SU-DHL-6 (cell line): ENCODE data around the gene CD1C.

Experiments used
- H2AFZ ChIP-seq: fragments of 200-600 bp; sonication (generic); 2 replicates; pipeline ENCODE4 v1.6.1; 2014; ENCODE audit warnings: low read depth, mild to moderate bottlenecking, moderate library complexity, mixed read lengths, antibody characterized with exemption, low read length; ENCODE audit not compliant: severe bottlenecking
- H3F3A ChIP-seq: fragments of 200-600 bp; shearing (Covaris generic); 2 replicates; pipeline ENCODE4 v1.6.0; 2016; ENCODE audit warnings: antibody characterized with exemption, mild to moderate bottlenecking; ENCODE audit not compliant: insufficient read depth
- H3K27ac ChIP-seq: fragments of 200-600 bp; sonication (generic); 2 replicates; pipeline ENCODE4 v1.5.1; 2016; ENCODE audit warnings: low read depth, mild to moderate bottlenecking, low read length, moderate library complexity, mixed read lengths
- H3K27me3 ChIP-seq: fragments of 200-600 bp; sonication (generic), shearing (Covaris generic); 2 replicates; pipeline ENCODE4 v1.6.0; 2014; ENCODE audit warnings: mild to moderate bottlenecking, low read length
- H3K36me3 ChIP-seq: fragments of 200-600 bp; sonication (generic); 2 replicates; pipeline ENCODE4 v1.6.1; 2014; ENCODE audit warnings: mild to moderate bottlenecking, low read length, mixed read lengths
- H3K4me2 ChIP-seq: fragments of 300-600, 200-600 bp; shearing (Covaris generic), sonication (generic); 2 replicates; pipeline ENCODE4 v1.6.0; 2014; ENCODE audit warnings: low read length, low read depth, mild to moderate bottlenecking; ENCODE audit not compliant: poor library complexity, severe bottlenecking
- H3K4me3 ChIP-seq: fragments of 200-600 bp; sonication (generic); 2 replicates; pipeline ENCODE4 v1.5.1; 2014; ENCODE audit warnings: antibody characterized with exemption, low read length, mild to moderate bottlenecking, mixed read lengths; ENCODE audit not compliant: insufficient read depth, poor library complexity, severe bottlenecking
- H3K79me2 ChIP-seq: fragments of 200-600 bp; sonication (generic); 2 replicates; pipeline ENCODE4 v1.6.1; 2014; ENCODE audit warnings: mild to moderate bottlenecking, low read length, moderate library complexity; ENCODE audit not compliant: insufficient read depth
- H3K9ac ChIP-seq: fragments of 200-600 bp; sonication (generic); 2 replicates; pipeline ENCODE4 v1.7.0; 2014; ENCODE audit warnings: mild to moderate bottlenecking, low read length
- H3K9me2 ChIP-seq: fragments of 200-600 bp; sonication (generic); replicated peaks from 2 replicates; pipeline ENCODE4 v1.6.1; 2014; ENCODE audit warnings: low read length; ENCODE audit not compliant: insufficient read depth
- H3K9me3 ChIP-seq: fragments of 200-600 bp; sonication (generic); 2 replicates; pipeline ENCODE4 v1.6.1; 2014; ENCODE audit warnings: low read length, mixed read lengths; ENCODE audit not compliant: insufficient read depth
- H4K20me1 ChIP-seq: fragments of 200-600 bp; sonication (generic); 2 replicates; pipeline ENCODE4 v1.6.1; 2014; ENCODE audit warnings: low read depth, mild to moderate bottlenecking, antibody characterized with exemption, low read length, moderate library complexity, mixed read lengths
- EZH2phosphoT487 ChIP-seq: fragments of 200-600 bp; sonication (generic), shearing (Covaris generic); conservative IDR thresholded peaks from 2 replicates; pipeline ENCODE4 v1.6.1; 2018; ENCODE audit warnings: mild to moderate bottlenecking, antibody characterized with exemption, low read length, moderate library complexity, mixed read lengths
- TF ChIP-seq, protein P1 (sequence below): fragments of 200-600 bp; sonication (generic); IDR thresholded peaks from one replicate; pipeline ENCODE4 v1.5.1; 2017; ENCODE audit warnings: antibody characterized with exemption, mild to moderate bottlenecking, low read length, moderate library complexity; ENCODE audit not compliant: insufficient read depth, poor library complexity, severe bottlenecking

The CD1C gene

DNA sequence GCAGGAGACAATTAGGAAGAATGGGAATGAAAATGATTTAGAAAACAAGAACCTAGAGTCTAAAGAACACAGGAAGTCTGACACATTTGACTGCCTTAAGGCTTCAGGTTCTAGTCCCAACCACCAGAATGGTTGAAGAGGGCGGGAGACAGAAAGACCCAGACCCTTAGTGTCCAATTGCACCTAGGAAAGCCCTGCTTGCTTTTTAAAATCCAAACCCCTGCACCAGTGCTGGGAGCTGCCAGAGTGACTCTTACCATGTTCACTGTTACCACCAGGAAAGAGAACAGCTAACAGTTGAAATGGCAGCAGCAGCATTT lies 41.3 kb downstream of the CD1C start:
- Histone ChIP-seq H3K4me3 (no peak overlapping the region), H3F3A (no peaks in the 10 kb centered on the region), H4K20me1 (no peaks in the 10 kb centered on the region), H3K9me3 (no peaks in the 10 kb centered on the region), H3K4me2 (no peak overlapping the region), H2AFZ (no peak overlapping the region), H3K9me2 (no peaks in the 10 kb centered on the region), H3K36me3 (no peaks in the 10 kb centered on the region), H3K79me2 (no peaks in the 10 kb centered on the region), H3K27me3 (no peaks in the 10 kb centered on the region), H3K27ac (no peak overlapping the region), H3K9ac (no peak overlapping the region)
- TF ChIP-seq, protein P1, sequence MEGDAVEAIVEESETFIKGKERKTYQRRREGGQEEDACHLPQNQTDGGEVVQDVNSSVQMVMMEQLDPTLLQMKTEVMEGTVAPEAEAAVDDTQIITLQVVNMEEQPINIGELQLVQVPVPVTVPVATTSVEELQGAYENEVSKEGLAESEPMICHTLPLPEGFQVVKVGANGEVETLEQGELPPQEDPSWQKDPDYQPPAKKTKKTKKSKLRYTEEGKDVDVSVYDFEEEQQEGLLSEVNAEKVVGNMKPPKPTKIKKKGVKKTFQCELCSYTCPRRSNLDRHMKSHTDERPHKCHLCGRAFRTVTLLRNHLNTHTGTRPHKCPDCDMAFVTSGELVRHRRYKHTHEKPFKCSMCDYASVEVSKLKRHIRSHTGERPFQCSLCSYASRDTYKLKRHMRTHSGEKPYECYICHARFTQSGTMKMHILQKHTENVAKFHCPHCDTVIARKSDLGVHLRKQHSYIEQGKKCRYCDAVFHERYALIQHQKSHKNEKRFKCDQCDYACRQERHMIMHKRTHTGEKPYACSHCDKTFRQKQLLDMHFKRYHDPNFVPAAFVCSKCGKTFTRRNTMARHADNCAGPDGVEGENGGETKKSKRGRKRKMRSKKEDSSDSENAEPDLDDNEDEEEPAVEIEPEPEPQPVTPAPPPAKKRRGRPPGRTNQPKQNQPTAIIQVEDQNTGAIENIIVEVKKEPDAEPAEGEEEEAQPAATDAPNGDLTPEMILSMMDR, result no peak
- TF ChIP-seq EZH2phosphoT487, result no peak

DNA sequence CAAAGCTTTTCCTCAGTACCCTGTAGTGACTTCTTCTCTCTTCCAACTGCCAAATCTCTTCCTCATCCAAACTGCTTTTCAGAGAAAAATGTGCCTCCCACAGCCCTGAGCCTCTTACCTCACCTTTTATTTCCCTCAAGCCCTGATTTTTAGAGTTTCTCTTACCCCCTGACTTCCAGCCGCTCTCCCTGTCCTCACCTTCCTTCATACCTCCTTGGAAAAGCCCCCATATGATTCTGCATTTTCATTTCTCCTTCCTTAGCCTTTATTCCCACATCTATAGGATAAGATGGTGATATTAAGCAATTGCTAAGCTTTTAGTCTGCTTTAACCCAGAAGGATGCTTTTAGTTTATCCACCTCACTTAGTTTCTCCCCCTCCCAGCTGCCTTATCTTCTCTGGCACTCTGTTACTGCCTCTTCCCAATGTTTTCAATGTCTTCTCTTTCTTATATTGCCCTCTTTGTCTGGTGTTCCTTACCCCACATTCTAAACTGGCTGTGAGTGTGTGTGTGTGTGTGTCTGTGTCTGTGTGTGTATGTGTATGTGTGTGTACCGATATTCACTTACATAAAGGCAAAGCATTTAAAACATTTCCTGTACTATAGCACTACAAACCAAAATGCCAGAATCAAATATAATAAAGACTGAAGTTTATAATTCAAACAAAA lies 41.9 kb downstream of the CD1C start, which contains the start of gene CD1B:
Gene CD1B, minus strand, starts transcription at position 51 of the 670 bp plus-strand sequence. CDS start 108 bp downstream, outside the sequence.
- Histone ChIP-seq H3K27me3 (no peaks in the 10 kb centered on the region), H3F3A (no peaks in the 10 kb centered on the region), H3K4me2 (no peak within 1 kb of the TSS), H4K20me1 (no peaks in the 10 kb centered on the region), H3K36me3 (no peaks in the 10 kb centered on the region), H3K79me2 (no peaks in the 10 kb centered on the region), H3K9me2 (no peaks in the 10 kb centered on the region), H3K9ac (no peak within 1 kb of the TSS), H3K27ac (no peak within 1 kb of the TSS), H3K9me3 (no peaks in the 10 kb centered on the region), H2AFZ (no peak within 1 kb of the TSS), H3K4me3 (no peak within 1 kb of the TSS)
- TF ChIP-seq, protein P1, result no peak
- no peak for TF ChIP-seq EZH2phosphoT487

DNA sequence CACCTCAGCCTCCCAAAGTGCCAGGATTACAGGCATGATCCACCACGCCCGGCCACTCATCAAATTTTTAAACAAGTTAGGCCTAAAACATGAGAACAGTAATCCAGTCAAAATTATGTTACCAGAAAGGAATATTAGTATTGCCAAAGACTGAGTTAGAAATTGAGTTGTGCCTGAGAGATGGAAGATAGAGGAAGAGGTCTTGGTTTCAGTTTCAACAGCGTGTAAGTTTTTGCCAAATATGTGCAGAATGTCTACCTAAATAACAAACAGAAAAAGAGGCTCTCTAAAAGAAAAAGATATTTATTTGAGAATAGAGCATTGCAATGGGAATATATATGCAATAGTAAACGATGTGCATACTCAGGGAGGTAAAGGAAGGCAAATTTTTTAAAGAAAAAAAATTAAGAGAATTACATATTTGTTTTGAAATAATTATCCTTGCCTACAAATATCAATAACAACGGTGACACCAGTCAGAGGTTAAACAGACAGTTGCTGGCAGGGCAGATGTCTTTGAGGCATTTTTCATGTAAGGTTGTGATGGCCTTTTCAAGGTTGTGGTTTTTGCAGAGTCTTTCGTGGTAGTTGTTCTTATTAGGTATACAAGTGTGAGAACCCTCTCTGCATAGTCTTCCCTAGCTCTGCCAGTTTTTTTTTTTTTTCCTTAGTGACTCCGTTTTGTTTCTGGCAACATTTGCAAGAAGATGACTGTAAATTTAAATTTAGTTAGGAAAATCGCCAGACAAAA lies 43.9 kb downstream of the CD1C start:
- no peaks in the 10 kb centered on the region for H3F3A ChIP-seq
- TF ChIP-seq, protein P1, result no peak
- TF ChIP-seq EZH2phosphoT487, result no peak
- no peak overlapping the region for H2AFZ ChIP-seq
- H3K4me2 ChIP-seq, result no peak overlapping the region
- H3K27me3 ChIP-seq, result no peaks in the 10 kb centered on the region
- no peaks in the 10 kb centered on the region for H3K9me2 ChIP-seq
- H3K4me3 ChIP-seq, result no peak overlapping the region
- no peaks in the 10 kb centered on the region for H3K36me3 ChIP-seq
- H3K9me3 ChIP-seq, result no peaks in the 10 kb centered on the region
- H3K27ac ChIP-seq, result no peak overlapping the region
- H3K79me2 ChIP-seq, result no peaks in the 10 kb centered on the region
- no peaks in the 10 kb centered on the region for H4K20me1 ChIP-seq
- no peak overlapping the region for H3K9ac ChIP-seq
